ACC112 (cell line): ENCODE measurements around the gene TMEM97.

Experiments
- H2AFZ ChIP-seq: fragments of 200-600 bp; sonication (generic); one replicate; pipeline ENCODE4 v1.6.0; 2017; ENCODE audit warnings: antibody characterized with exemption, low read length; ENCODE audit not compliant: unreplicated experiment
- H3K27ac ChIP-seq: fragments of 200-600 bp; sonication (generic); 2 replicates; pipeline ENCODE4 v1.5.1; 2014; ENCODE audit warnings: low read depth, mild to moderate bottlenecking, antibody characterized with exemption, low read length, moderate library complexity
- H3K27me3 ChIP-seq: fragments of 200-600 bp; sonication (generic); 2 replicates; pipeline ENCODE4 v1.6.1; 2014; ENCODE audit warnings: mild to moderate bottlenecking, antibody characterized with exemption, low read length, moderate library complexity, mixed read lengths; ENCODE audit not compliant: insufficient read depth
- H3K36me3 ChIP-seq: fragments of 200-600 bp; sonication (generic); 2 replicates; pipeline ENCODE4 v1.6.1; 2016; ENCODE audit warnings: mild to moderate bottlenecking, antibody characterized with exemption, low read length, moderate library complexity, mixed read lengths; ENCODE audit not compliant: insufficient read depth
- H3K4me1 ChIP-seq: fragments of 200-600 bp; sonication (generic); one replicate; pipeline ENCODE4 v1.6.1; 2016; ENCODE audit warnings: low read length, mixed read lengths; ENCODE audit not compliant: insufficient read depth, unreplicated experiment, control insufficient read depth
- H3K4me3 ChIP-seq: fragments of 200-600 bp; sonication (generic); 2 replicates; pipeline ENCODE4 v1.5.1; 2014; ENCODE audit warnings: mild to moderate bottlenecking, low read depth, low read length
- H3K79me2 ChIP-seq: fragments of 200-600 bp; sonication (generic); one replicate; pipeline ENCODE4 v1.6.0; 2016; ENCODE audit warnings: low read length; ENCODE audit not compliant: control insufficient read depth, unreplicated experiment, insufficient read depth

The TMEM97 gene

GRCh38 chr17:28347261-28347891 lies 28.4 kb downstream of the TMEM97 start:
- Histone ChIP-seq H3K4me1 (peaks cover 29% of the 10 kb centered on the region), H3K27me3 (no peaks in the 10 kb centered on the region), H3K27ac (peak overlapping the region; percentile 75), H3K79me2 (no peaks in the 10 kb centered on the region), H3K36me3 (peaks cover 42% of the 10 kb centered on the region), H3K4me3 (no peak overlapping the region; the same call in 1 of the 2 replicates), H2AFZ (no peak overlapping the region)

DNA sequence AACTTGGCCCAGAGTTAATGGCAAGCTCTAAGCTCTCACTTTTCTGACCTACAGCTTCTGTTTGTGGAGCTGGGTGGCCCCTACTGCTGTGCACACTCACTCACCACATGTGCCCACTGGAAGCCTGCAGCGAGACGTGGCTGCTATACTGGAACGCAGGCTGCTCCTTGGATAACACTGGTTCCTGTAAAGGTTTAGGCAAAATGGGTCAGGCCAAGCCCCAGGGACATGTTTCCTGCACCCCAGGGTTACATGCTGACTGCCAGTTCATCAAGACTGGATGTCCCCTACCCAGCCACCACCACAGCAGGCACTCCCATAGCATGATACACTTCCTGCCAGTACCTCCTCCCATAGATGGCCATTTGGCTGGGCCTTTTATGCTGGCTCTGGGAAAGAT lies 30.0 kb downstream of the TMEM97 start:
- Histone ChIP-seq H3K27ac (no peak overlapping the region), H3K79me2 (no peaks in the 10 kb centered on the region), H2AFZ (no peak overlapping the region), H3K36me3 (peaks cover 44% of the 10 kb centered on the region), H3K27me3 (no peaks in the 10 kb centered on the region), H3K4me3 (no peak overlapping the region), H3K4me1 (peaks cover 29% of the 10 kb centered on the region)

- Histone ChIP-seq H3K79me2 (no peaks in the 10 kb centered on the region), H3K27me3 (no peaks in the 10 kb centered on the region), H3K4me3 (no peak overlapping the region), H2AFZ (no peak overlapping the region), H3K36me3 (peaks cover 41% of the 10 kb centered on the region), H3K27ac (no peak overlapping the region), H3K4me1 (peaks cover 29% of the 10 kb centered on the region)
These were observed 31.3 kb downstream of the TMEM97 start for GRCh38 chr17:28350271-28350670.

GRCh38 chr17:28357061-28357900 lies 38.3 kb downstream of the TMEM97 start, which contains the start of gene POLDIP2:
TSS of gene POLDIP2 (minus strand) at chr17:28357527. CDS start at chr17:28357448, 79 bp downstream.
- Histone ChIP-seq H3K27me3 (no peaks in the 10 kb centered on the region), H3K79me2 (peaks cover 32% of the 10 kb centered on the region), H3K27ac (peak within 1 kb of the TSS; percentile 44; the same call in 1 of the 2 replicates), H3K36me3 (peaks cover 22% of the 10 kb centered on the region; the same call in 1 of the 2 replicates), H3K4me1 (peaks cover 17% of the 10 kb centered on the region), H3K4me3 (peak within 1 kb of the TSS; percentile 93), H2AFZ (peak within 1 kb of the TSS; percentile 88)

DNA sequence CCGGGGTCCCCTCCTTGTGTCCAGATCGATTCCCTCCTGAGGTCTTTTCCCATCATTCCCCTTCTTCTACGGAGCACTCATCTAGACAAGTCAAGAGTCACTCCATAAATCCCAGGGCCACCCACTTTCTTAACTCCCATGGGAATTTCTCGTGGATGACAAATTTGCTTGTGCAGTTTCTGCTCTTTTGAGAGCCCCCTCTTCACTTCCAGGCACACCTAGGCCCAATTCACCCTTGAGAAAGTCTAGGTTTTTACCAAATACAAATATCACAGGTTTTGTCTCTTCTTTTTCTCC lies 38.8 kb downstream of the TMEM97 start:
- Histone ChIP-seq H3K36me3 (peaks cover 21% of the 10 kb centered on the region; the same call in 1 of the 2 replicates), H2AFZ (peak overlapping the region; percentile 88), H3K4me3 (peak overlapping the region; percentile 93), H3K79me2 (peaks cover 32% of the 10 kb centered on the region), H3K27ac (peak overlapping the region; percentile 29; the same call in 1 of the 2 replicates), H3K4me1 (peaks cover 17% of the 10 kb centered on the region), H3K27me3 (no peaks in the 10 kb centered on the region)

- H3K4me1 ChIP-seq: peaks cover 5% of the 10 kb centered on the region
- H3K27me3 ChIP-seq: no peaks in the 10 kb centered on the region
- no peak overlapping the region for H3K4me3 ChIP-seq
- peaks cover 9% of the 10 kb centered on the region for H3K79me2 ChIP-seq
- H3K36me3 ChIP-seq: 0 out of 2 replicates have a peak, but pooled peaks cover 3% of the 10 kb centered on the region
- H3K27ac ChIP-seq: no peak overlapping the region
- no peak overlapping the region for H2AFZ ChIP-seq
These were observed 44.2 kb downstream of the TMEM97 start for GRCh38 chr17:28363186-28363585.

DNA sequence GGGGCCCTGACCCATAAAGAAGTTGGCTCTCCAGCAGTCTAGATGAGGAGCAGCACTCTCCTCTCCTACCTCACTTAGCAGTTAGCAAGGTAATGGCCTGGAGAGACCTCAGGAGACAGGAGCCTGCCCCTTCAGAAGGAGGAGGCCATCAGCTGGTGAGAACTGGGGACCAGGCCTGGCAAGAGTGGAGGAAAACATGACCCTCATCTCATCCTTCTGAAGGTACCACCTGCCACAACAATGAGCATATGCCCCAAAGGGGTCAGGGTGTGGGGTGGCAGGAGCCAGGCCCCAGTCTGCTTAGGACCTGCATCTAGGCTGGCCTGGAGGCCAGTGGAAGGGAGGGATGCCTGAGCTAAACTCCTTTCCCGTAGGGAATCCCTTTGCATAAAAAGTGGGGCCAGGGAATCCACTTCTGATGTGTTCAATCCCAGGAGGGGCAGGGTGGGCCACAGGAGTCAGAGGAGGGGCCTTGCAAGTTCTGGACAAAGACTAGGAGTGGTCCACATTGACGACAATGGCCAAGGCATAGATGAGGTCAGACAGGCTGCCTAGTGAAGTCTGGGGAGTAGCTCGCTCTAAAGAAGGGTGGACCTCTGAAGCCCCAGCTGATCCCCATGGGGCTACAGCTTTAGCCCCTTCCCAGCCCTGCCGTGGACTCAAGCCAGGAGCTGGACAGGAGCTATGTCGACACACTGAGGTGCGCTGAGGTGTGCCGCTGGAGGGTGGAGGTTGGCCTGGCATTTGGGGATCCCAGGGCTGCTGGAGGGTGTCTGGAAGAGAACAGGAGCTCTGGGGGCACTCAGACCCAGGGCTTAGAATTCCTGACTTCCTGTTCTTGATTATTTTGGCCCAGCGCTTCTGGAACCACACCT lies 45.0 kb downstream of the TMEM97 start:
- 0 out of 2 replicates have a peak, but pooled peaks cover 3% of the 10 kb centered on the region for H3K36me3 ChIP-seq
- peaks cover under 1% of the 10 kb centered on the region for H3K79me2 ChIP-seq
- H3K27me3 ChIP-seq: no peaks in the 10 kb centered on the region
- no peak overlapping the region for H3K27ac ChIP-seq
- H3K4me3 ChIP-seq: no peak overlapping the region
- no peak overlapping the region for H2AFZ ChIP-seq
- no peaks in the 10 kb centered on the region for H3K4me1 ChIP-seq

- no peak within 1 kb of the TSS for H3K4me3 ChIP-seq
- no peak within 1 kb of the TSS for H3K27ac ChIP-seq
- 0 out of 2 replicates have a peak, but pooled peaks cover 3% of the 10 kb centered on the region for H3K36me3 ChIP-seq
- H3K27me3 ChIP-seq: no peaks in the 10 kb centered on the region
- peaks cover under 1% of the 10 kb centered on the region for H3K4me1 ChIP-seq
- no peak within 1 kb of the TSS for H2AFZ ChIP-seq
- H3K79me2 ChIP-seq: no peaks in the 10 kb centered on the region
These were observed 45.8 kb downstream of the TMEM97 start, which contains the start of gene SEBOX for GRCh38 chr17:28364665-28365363. TSS of gene SEBOX (minus strand) at chr17:28365199. CDS start at chr17:28365151, 48 bp downstream.

GRCh38 chr17:28365487-28365886 lies 46.5 kb downstream of the TMEM97 start:
- H3K27me3 ChIP-seq: no peaks in the 10 kb centered on the region
- H3K4me3 ChIP-seq: no peak overlapping the region
- no peak overlapping the region for H2AFZ ChIP-seq
- no peak overlapping the region for H3K27ac ChIP-seq
- H3K4me1 ChIP-seq: peaks cover 7% of the 10 kb centered on the region
- no peaks in the 10 kb centered on the region for H3K79me2 ChIP-seq
- H3K36me3 ChIP-seq: 0 out of 2 replicates have a peak, but pooled peaks cover 3% of the 10 kb centered on the region

DNA sequence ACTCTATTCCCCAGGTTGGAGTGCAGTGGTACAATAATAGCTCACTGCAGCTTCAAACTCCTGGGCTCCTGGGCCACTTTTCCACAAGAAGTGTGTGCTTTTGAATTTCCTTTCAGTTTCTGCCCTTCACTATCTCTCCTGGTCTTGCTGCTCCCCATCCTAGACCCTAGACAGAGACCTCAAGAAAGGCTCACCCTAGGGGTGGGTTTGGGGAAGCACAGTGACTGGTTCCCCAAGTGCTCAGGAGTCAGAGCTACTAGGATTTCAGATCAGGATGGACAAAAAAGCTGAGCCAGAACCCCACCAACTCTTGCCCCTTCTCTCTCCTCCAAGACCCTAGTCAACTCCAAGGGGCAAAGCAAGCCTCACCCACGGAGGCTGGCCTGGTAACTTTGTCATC lies 47.6 kb downstream of the TMEM97 start:
- Histone ChIP-seq H3K36me3 (0 out of 2 replicates have a peak, but pooled peaks cover under 1% of the 10 kb centered on the region), H2AFZ (no peak overlapping the region), H3K4me3 (no peak overlapping the region), H3K27me3 (no peaks in the 10 kb centered on the region), H3K4me1 (peaks cover 13% of the 10 kb centered on the region), H3K27ac (no peak overlapping the region), H3K79me2 (no peaks in the 10 kb centered on the region)
